IgD-negative memory B cell (primary cell): ENCODE data around the gene PGAP6. TPM values are rescaled to one million over a fixed set of nuclear protein-coding genes. Genes with fewer than 3 reads are reported as not detected.
"Not testable (repeated sequence)": the region's sequence is repeated elsewhere in the genome, so short reads cannot be mapped to it uniquely, and the experiment has no call there.

ENCODE experiments used
- H3K27ac Mint-ChIP-seq, 3 donors: one replicate each; pipeline ENCODE4 v1.8.0; 2020 to 2022; ENCODE audit warnings: mild to moderate bottlenecking in 3 of 3, mixed read lengths in 3 of 3, moderate library complexity in 1 of 3
- H3K27me3 Mint-ChIP-seq: one replicate; pipeline ENCODE4 v1.8.0; 2021; ENCODE audit warnings: mixed read lengths
- H3K36me3 Mint-ChIP-seq: one replicate; pipeline ENCODE4 v1.8.0; 2020; ENCODE audit warnings: mild to moderate bottlenecking, mixed read lengths
- H3K4me1 Mint-ChIP-seq, 3 donors: one replicate each; pipeline ENCODE4 v1.8.0; 2020 to 2022; ENCODE audit warnings: mixed read lengths in 3 of 3, mild to moderate bottlenecking in 1 of 3
- H3K4me3 Mint-ChIP-seq, 4 donors: one replicate each; pipeline ENCODE4 v1.8.0; 2020 to 2022; ENCODE audit warnings: mild to moderate bottlenecking in 4 of 4, mixed read lengths in 4 of 4, moderate library complexity in 3 of 4
- H3K9me3 Mint-ChIP-seq, 3 donors: one replicate each; pipeline ENCODE4 v1.8.0; 2020 to 2021; ENCODE audit warnings: mixed read lengths in 3 of 3, mild to moderate bottlenecking in 1 of 3
- polyA plus RNA-seq: library from polyadenylated mRNA; unstranded; fragments of 300-500 nt; fragmentation: Illumina TruSeq; gene quantifications from one replicate; pipeline ENCODE4 v1.2.3, GENCODE V29; 2021

Gene PGAP6
- polyA plus RNA-seq, 1 donor from 2014 or later, result 7.3 TPM

DNA sequence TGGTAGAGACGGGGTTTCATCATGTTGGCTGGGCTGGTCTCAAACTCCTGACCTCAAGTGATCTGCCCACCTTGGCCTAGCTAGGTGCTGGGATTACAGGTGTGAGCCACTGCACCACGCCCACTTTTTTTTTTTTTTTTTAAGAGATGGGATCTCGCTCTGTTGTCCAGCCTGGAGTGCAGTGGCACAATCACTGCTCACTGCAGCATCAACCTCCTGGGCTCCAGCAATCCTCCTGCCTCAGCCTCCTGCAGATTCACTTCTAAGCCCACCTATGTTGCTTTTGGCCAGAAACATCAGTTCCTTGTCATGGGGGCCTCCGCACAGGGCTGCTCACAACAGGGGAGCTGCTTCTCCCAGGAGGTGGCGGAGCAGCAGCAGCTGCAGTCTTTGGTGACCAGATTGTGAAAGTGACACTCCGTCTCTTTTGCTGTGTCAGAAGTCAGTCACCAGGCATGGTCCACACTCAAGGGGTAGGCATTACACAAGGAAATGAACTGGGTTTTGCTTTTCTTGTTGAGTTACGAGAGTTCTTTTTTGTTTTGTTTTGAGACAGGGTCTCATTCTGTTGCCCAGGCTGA, 10.8 kb upstream of the PGAP6 start:
- H3K9me3 Mint-ChIP-seq, result peaks cover 0 to 1% (median 0%) of the 10 kb centered on the region in 3 donors
- peak overlapping the region in 1 of 4 donors; percentile 26 for H3K4me3 Mint-ChIP-seq
- H3K4me1 Mint-ChIP-seq, result peaks cover 13 to 24% (median 18%) of the 10 kb centered on the region in 3 donors
- H3K27ac Mint-ChIP-seq, result peak overlapping the region in 2 of 3 donors; percentile 46 to 84
- peaks cover 2% of the 10 kb centered on the region for H3K36me3 Mint-ChIP-seq
- no peaks in the 10 kb centered on the region for H3K27me3 Mint-ChIP-seq

- peak overlapping the region in 1 of 4 donors; percentile 34 for H3K4me3 Mint-ChIP-seq
- no peaks in the 10 kb centered on the region for H3K27me3 Mint-ChIP-seq
- H3K9me3 Mint-ChIP-seq, result peaks cover 0 to 1% (median 0%) of the 10 kb centered on the region in 3 donors
- H3K27ac Mint-ChIP-seq, result peak overlapping the region in 2 of 3 donors; percentile 46 to 84
- peaks cover 13 to 24% (median 18%) of the 10 kb centered on the region in 3 donors for H3K4me1 Mint-ChIP-seq
- H3K36me3 Mint-ChIP-seq, result peaks cover 2% of the 10 kb centered on the region
These were observed 10.1 kb upstream of the PGAP6 start for GRCh38 chr16:391885-392335.

GRCh38 chr16:389352-389751, 7.6 kb upstream of the PGAP6 start:
- H3K4me1 Mint-ChIP-seq, result peaks cover 6 to 9% (median 6%) of the 10 kb centered on the region in 3 donors
- H3K36me3 Mint-ChIP-seq, result no peaks in the 10 kb centered on the region
- peaks cover 0 to 1% (median 0%) of the 10 kb centered on the region in 3 donors for H3K9me3 Mint-ChIP-seq
- no peaks in the 10 kb centered on the region for H3K27me3 Mint-ChIP-seq
- H3K4me3 Mint-ChIP-seq, result no peak overlapping the region
- H3K27ac Mint-ChIP-seq, result no peak overlapping the region

GRCh38 chr16:387761-388666, 6.2 kb upstream of the PGAP6 start:
- peak overlapping the region in 1 of 4 donors; percentile 49 for H3K4me3 Mint-ChIP-seq
- not testable (repeated sequence) for H3K27me3 Mint-ChIP-seq, H3K9me3 Mint-ChIP-seq, H3K36me3 Mint-ChIP-seq
- H3K27ac Mint-ChIP-seq, result peak overlapping the region in 1 of 3 donors; percentile 82
- H3K4me1 Mint-ChIP-seq, result peaks cover 12 to 15% (median 15%) of the 10 kb centered on the region in 3 donors

GRCh38 chr16:386641-387156, 4.9 kb upstream of the PGAP6 start:
- H3K4me3 Mint-ChIP-seq, result peak overlapping the region in 1 of 4 donors; percentile 58
- H3K27ac Mint-ChIP-seq, result peak overlapping the region in 1 of 3 donors; percentile 60
- peaks cover 12 to 18% (median 13%) of the 10 kb centered on the region in 3 donors for H3K4me1 Mint-ChIP-seq
- no peaks in the 10 kb centered on the region for H3K9me3 Mint-ChIP-seq
- no peaks in the 10 kb centered on the region for H3K27me3 Mint-ChIP-seq
- H3K36me3 Mint-ChIP-seq, result no peaks in the 10 kb centered on the region

- Mint-ChIP-seq H3K9me3 (no peaks in the 10 kb centered on the region), H3K27me3 (no peaks in the 10 kb centered on the region), H3K4me3 (peak overlapping the region; percentile 85 to 92 (median 90)), H3K36me3 (no peaks in the 10 kb centered on the region), H3K27ac (peak overlapping the region; percentile 78 to 97 (median 88)), H3K4me1 (peaks cover 6 to 20% (median 13%) of the 10 kb centered on the region in 3 donors)
These were observed 1.7 kb upstream of the PGAP6 start for GRCh38 chr16:383326-384051.

- Mint-ChIP-seq H3K27ac (peak overlapping the region in 1 of 3 donors; percentile 88), H3K4me1 (peaks cover 6 to 15% (median 9%) of the 10 kb centered on the region in 3 donors)
These were observed 578 bp downstream of the PGAP6 start for GRCh38 chr16:381012-381788.

DNA sequence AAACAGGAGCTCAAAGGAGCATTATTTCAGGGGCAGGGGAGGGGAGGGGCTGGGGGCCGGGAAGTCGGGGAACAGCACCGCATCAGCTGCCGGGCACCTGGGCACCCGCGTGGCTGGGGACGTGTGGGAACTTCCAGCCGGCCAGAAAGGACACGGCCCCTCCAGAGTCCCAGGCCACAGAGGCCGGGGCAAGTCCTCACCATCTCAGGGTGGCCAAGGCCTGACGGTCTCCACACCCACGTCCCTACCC, 1.1 kb downstream of the PGAP6 start:
- Mint-ChIP-seq H3K27me3 (no peaks in the 10 kb centered on the region), H3K27ac (peak overlapping the region in 2 of 3 donors; percentile 84 to 88), H3K4me1 (peaks cover 6 to 15% (median 9%) of the 10 kb centered on the region in 3 donors), H3K4me3 (peak overlapping the region; percentile 58 to 85 (median 72)), H3K9me3 (no peaks in the 10 kb centered on the region), H3K36me3 (no peaks in the 10 kb centered on the region)

More at GRCh38 chr16:381012-381788, 578 bp downstream of the PGAP6 start:
- H3K4me3 Mint-ChIP-seq, result peak overlapping the region in 3 of 4 donors; percentile 22 to 74 (median 48)
- no peaks in the 10 kb centered on the region for H3K9me3 Mint-ChIP-seq
- H3K36me3 Mint-ChIP-seq, result no peaks in the 10 kb centered on the region
- H3K27me3 Mint-ChIP-seq, result no peaks in the 10 kb centered on the region

DNA sequence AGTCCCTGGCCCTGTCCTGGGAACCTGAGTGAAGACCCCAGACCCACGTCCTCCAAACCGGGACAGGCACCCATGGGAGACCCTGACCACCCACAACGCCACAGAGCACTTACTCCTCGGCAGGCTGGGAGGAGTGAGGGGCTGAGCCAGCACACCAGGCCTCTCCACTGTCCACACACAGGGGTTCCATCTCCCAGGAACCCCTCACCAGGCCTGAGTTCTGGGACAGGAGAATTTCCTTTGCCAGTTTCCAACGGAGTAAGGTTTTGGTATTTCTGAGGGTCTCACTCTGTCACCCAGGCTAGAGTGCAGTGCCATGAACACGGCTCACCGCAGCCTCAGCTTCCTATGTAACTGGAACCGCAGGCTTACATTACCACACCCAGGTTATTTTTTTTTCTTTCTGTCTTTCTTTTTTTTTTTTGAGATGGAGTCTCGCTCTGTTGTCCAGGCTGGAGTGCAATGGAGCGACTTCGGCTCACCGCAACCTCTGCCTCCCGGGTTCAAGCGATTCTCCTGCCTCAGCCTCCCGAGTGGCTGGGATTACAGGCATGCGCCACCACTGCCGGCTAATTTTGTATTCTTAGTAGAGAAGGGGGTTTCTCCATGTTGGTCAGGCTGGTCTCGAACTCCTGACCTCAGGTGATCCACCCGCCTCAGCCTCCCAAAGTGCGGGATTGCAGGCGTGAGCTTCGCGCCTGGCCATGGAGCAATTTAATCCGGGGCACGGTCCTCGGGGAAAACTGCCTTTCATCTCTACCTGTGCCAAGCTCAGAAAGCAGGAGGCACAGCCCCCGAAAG, 1.6 kb downstream of the PGAP6 start:
- no peaks in the 10 kb centered on the region for H3K9me3 Mint-ChIP-seq

DNA sequence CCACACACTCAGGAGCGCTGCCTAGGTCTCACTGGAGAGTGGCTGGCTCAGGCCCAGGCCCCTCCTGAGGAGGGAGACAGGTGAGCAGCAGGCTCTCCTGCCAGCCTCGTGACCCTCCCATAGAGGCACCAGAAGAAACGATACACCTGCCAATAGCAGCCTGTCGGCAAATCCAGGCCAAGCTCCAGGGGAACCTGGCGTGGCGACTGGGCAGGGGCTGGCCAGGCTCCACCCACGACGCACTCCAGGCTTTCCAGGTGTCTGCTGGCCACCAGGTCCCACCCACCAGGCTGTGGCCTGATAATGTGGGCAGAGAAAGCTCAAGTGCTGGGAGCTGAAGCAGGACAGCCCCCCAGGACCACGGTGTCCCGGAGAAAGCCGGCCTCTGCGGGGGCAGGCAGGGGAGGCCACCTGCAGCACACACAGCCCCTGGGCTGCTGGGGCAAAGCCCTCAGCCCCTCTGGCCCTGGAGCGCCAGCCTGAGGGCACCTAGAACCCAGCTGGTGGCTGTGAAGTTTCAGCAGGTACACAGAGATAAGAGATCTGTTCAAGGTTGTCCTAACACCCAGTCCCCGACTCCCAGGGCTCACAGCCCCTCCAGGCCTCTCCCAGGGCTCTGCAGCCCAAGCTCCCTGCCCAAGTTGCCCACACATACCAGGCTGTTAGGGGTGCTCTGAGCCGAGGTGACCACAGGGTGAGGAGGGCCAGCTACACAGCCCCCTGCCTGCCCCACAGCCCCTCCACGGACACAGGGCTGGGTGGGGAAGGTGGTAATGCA, 2.4 kb downstream of the PGAP6 start:
- Mint-ChIP-seq H3K27ac (no peak overlapping the region), H3K9me3 (no peaks in the 10 kb centered on the region), H3K4me1 (peaks cover 6 to 14% (median 9%) of the 10 kb centered on the region in 3 donors), H3K27me3 (no peaks in the 10 kb centered on the region), H3K36me3 (no peaks in the 10 kb centered on the region), H3K4me3 (peak overlapping the region in 3 of 4 donors; percentile 71 to 85 (median 74))

More for the DNA sequence above, 1.6 kb downstream of the PGAP6 start:
- no peaks in the 10 kb centered on the region for H3K36me3 Mint-ChIP-seq
- H3K4me1 Mint-ChIP-seq, result peaks cover 6 to 15% (median 9%) of the 10 kb centered on the region in 3 donors
- H3K4me3 Mint-ChIP-seq, result peak overlapping the region; percentile 58 to 85 (median 72)
- peak overlapping the region; percentile 74 to 88 (median 84) for H3K27ac Mint-ChIP-seq
- no peaks in the 10 kb centered on the region for H3K27me3 Mint-ChIP-seq

DNA sequence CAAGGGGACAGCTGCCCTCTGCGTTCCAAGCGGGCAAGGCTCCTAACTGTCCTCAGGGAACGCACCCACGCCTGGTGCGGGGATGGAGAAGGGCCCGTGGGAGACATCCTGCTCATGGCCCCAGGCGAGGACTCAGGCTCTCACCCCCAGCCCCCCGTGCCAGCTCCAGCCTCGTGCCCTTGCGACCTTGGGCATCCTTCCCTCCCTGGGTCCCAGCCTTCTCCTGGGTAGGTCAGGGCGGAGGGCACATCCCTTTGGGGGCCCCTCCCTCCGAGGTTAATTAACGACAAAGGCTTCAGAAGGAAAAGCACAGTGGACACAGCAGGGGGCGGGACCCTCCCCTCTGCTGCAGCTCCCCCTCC, 3.0 kb downstream of the PGAP6 start:
- Mint-ChIP-seq H3K9me3 (no peaks in the 10 kb centered on the region), H3K36me3 (no peaks in the 10 kb centered on the region), H3K27me3 (no peaks in the 10 kb centered on the region), H3K4me1 (peaks cover 6 to 11% (median 9%) of the 10 kb centered on the region in 3 donors), H3K4me3 (peak overlapping the region in 1 of 4 donors; percentile 74), H3K27ac (no peak overlapping the region)

DNA sequence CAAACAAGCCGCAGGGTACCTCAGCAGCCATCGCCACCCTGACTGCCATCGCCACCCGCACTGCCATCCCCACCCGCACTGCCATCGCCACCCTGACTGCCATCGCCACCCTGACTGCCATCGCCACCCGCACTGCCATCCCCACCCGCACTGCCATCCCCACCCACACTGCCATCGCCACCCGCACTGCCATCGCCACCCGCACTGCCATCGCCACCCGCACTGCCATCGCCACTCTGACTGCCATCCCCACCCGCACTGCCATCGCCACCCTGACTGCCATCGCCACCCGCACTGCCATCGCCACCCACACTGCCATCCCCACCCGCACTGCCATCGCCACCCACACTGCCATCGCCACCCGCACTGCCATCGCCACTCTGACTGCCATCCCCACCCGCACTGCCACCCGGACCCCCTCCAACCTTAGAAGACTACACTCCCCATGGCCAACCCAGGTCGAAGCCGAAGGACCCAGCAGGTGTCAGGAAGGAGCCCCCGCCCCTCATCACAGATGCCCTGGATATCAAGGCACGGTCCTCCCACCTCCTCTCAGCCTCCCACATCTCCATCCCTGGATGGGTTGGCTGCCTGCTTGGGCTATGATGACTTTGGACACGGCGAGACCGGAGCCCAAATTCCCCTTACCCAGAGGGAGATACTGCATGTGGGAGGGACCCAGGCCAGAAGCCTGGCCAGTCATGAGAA, 3.5 kb downstream of the PGAP6 start:
- H3K27ac Mint-ChIP-seq, H3K27me3 Mint-ChIP-seq, H3K9me3 Mint-ChIP-seq, H3K36me3 Mint-ChIP-seq, H3K4me1 Mint-ChIP-seq: not testable (repeated sequence)
- H3K4me3 Mint-ChIP-seq, result peak overlapping the region in 1 of 4 donors; percentile 74
